Ammon's horn (tissue), 1 donor: Measurements from ENCODE around the gene PDGFA.

ENCODE experiments used
- DNase-seq: peaks from one replicate; pipeline ENCODE4 v3.0.0-alpha.2; 2016; ENCODE audit warnings: low spot score

Gene PDGFA

GRCh38 chr7:519484-520390, at the start of gene PDGFA:
Gene PDGFA (minus strand): TSS chr7:519846. CDS start chr7:519001, 845 bp downstream.
- DNase-seq = peak; percentile 65

GRCh38 chr7:568031-568951, 48.6 kb upstream of the PDGFA start:
- DNase-seq = no peak

- DNase-seq = no peak
These were observed 47.7 kb upstream of the PDGFA start for GRCh38 chr7:567305-567883.

- no peak for DNase-seq
These were observed 46.5 kb upstream of the PDGFA start for GRCh38 chr7:566100-566499.

GRCh38 chr7:564176-564865, 44.7 kb upstream of the PDGFA start:
- no peak for DNase-seq

- DNase-seq = no peak
These were observed 44.1 kb upstream of the PDGFA start for GRCh38 chr7:563629-564170.

GRCh38 chr7:562789-563628, 43.4 kb upstream of the PDGFA start:
- no peak for DNase-seq

- no peak for DNase-seq
These were observed 42.7 kb upstream of the PDGFA start for GRCh38 chr7:562374-562675.

GRCh38 chr7:561631-562373, 42.2 kb upstream of the PDGFA start:
- no peak for DNase-seq

GRCh38 chr7:560966-561630, 41.5 kb upstream of the PDGFA start:
- DNase-seq = no peak

GRCh38 chr7:559396-559705, 39.7 kb upstream of the PDGFA start:
- no peak for DNase-seq

GRCh38 chr7:557558-557881, 37.9 kb upstream of the PDGFA start:
- DNase-seq = no peak

GRCh38 chr7:556837-557557, 37.4 kb upstream of the PDGFA start:
- no peak for DNase-seq

- no peak for DNase-seq
These were observed 36.7 kb upstream of the PDGFA start for GRCh38 chr7:556291-556826.

- DNase-seq = no peak
These were observed 36.0 kb upstream of the PDGFA start for GRCh38 chr7:555551-556160.

- no peak for DNase-seq
These were observed 34.0 kb upstream of the PDGFA start for GRCh38 chr7:553636-554111.

GRCh38 chr7:552868-553635, 33.4 kb upstream of the PDGFA start:
- no peak for DNase-seq
